ENCODE measurements around the gene STOML2. TPM values are rescaled to one million over a fixed set of nuclear protein-coding genes. Genes with fewer than 3 reads are reported as not detected.

Gene STOML2
- polyA plus RNA-seq, 1 donor (not counting 4 experiments of a cell fraction or from before 2014, with no cell fraction given), result 149 TPM

- no peak for TF ChIP-seq EZH2 (IDR thresholded peaks at IDR 0.05; ENCODE audit: low read length)
- no peak for TF ChIP-seq CTCF (optimal IDR thresholded peaks at IDR 0.05 in 1 of 3, IDR thresholded peaks at IDR 0.05 in 1 of 3, conservative IDR thresholded peaks at IDR 0.05 in 1 of 3; ENCODE audit: extremely low read depth in 1 of 3, insufficient read depth in 2 of 3, low read length in 3 of 3)
- H3K36me3 ChIP-seq (ENCODE audit: control insufficient read depth in 2 of 2, extremely low read depth in 1 of 2, insufficient read depth in 2 of 2, low read length in 2 of 2), result peaks cover 33 to 45% of the 10 kb centered on the region in 2 experiments
- DNase-seq (ENCODE audit: low read depth, low spot score) (no peak), FAIRE-seq (no peak)
- H2AFZ ChIP-seq (ENCODE audit: control insufficient read depth, low read length), result no peak overlapping the region
- H3K9ac ChIP-seq (ENCODE audit: control insufficient read depth, extremely low read depth, insufficient read depth, low read length), result no peak overlapping the region
- no peaks in the 10 kb centered on the region for H3K79me2 ChIP-seq (ENCODE audit: control insufficient read depth, insufficient read depth, low read length)
- H3K27ac ChIP-seq (ENCODE audit: control insufficient read depth, insufficient read depth, low read length), result no peak overlapping the region
- no peaks in the 10 kb centered on the region for H3K9me3 ChIP-seq (ENCODE audit: control insufficient read depth, low read depth, low read length)
- H3K27me3 ChIP-seq (ENCODE audit: control insufficient read depth, extremely low read depth, insufficient read depth, low read length), result no peaks in the 10 kb centered on the region
- H3K4me3 ChIP-seq (ENCODE audit: control insufficient read depth in 2 of 3, extremely low read depth in 1 of 3, insufficient read depth in 2 of 3, low read depth in 1 of 3, low read length in 3 of 3), result no peak overlapping the region
- H4K20me1 ChIP-seq (ENCODE audit: control insufficient read depth, extremely low read depth, insufficient read depth, low read length), result no peaks in the 10 kb centered on the region
- dilution Hi-C loops (cut with MboI; ENCODE audit: extremely low pct_ligation_motif_present, low sequenced_read_pairs), result no loop called here
- no peaks in the 10 kb centered on the region for H3K4me1 ChIP-seq (ENCODE audit: control insufficient read depth, extremely low read depth, insufficient read depth, low read length)
- H3K9me1 ChIP-seq (ENCODE audit: control insufficient read depth, extremely low read depth, insufficient read depth, low read length), result peaks cover 2% of the 10 kb centered on the region
- no peak overlapping the region for H3K4me2 ChIP-seq (ENCODE audit: control insufficient read depth, extremely low read depth, insufficient read depth, low read depth, low read length)
Measured at GRCh38 chr9:35089434-35089833, 13.5 kb downstream of the STOML2 start.

- Histone ChIP-seq H3K27me3 (ENCODE audit: control insufficient read depth, extremely low read depth, insufficient read depth, low read length) (no peaks in the 10 kb centered on the region), H3K4me1 (ENCODE audit: control insufficient read depth, extremely low read depth, insufficient read depth, low read length) (no peaks in the 10 kb centered on the region), H3K9me1 (ENCODE audit: control insufficient read depth, extremely low read depth, insufficient read depth, low read length) (no peaks in the 10 kb centered on the region), H3K79me2 (ENCODE audit: control insufficient read depth, insufficient read depth, low read length) (no peaks in the 10 kb centered on the region), H3K4me2 (ENCODE audit: control insufficient read depth, extremely low read depth, insufficient read depth, low read depth, low read length) (no peak overlapping the region), H3K27ac (ENCODE audit: control insufficient read depth, insufficient read depth, low read length) (no peak overlapping the region), H4K20me1 (ENCODE audit: control insufficient read depth, extremely low read depth, insufficient read depth, low read length) (no peaks in the 10 kb centered on the region), H3K36me3 (ENCODE audit: control insufficient read depth in 2 of 2, extremely low read depth in 1 of 2, insufficient read depth in 2 of 2, low read length in 2 of 2) (peaks cover 12 to 14% of the 10 kb centered on the region in 2 experiments), H2AFZ (ENCODE audit: control insufficient read depth, low read length) (no peak overlapping the region), H3K9ac (ENCODE audit: control insufficient read depth, extremely low read depth, insufficient read depth, low read length) (no peak overlapping the region), H3K9me3 (ENCODE audit: control insufficient read depth, low read depth, low read length) (no peaks in the 10 kb centered on the region), H3K4me3 (ENCODE audit: control insufficient read depth in 2 of 3, extremely low read depth in 1 of 3, insufficient read depth in 2 of 3, low read depth in 1 of 3, low read length in 3 of 3) (no peak overlapping the region)
- dilution Hi-C loops (cut with MboI; ENCODE audit: extremely low pct_ligation_motif_present, low sequenced_read_pairs), result no loop called here
- TF ChIP-seq EZH2 (IDR thresholded peaks at IDR 0.05; ENCODE audit: low read length), result no peak
- no peak for TF ChIP-seq CTCF (optimal IDR thresholded peaks at IDR 0.05 in 1 of 3, IDR thresholded peaks at IDR 0.05 in 1 of 3, conservative IDR thresholded peaks at IDR 0.05 in 1 of 3; ENCODE audit: extremely low read depth in 1 of 3, insufficient read depth in 2 of 3, low read length in 3 of 3)
- DNase-seq (ENCODE audit: low read depth, low spot score), result no peak
- FAIRE-seq, result no peak
Measured at GRCh38 chr9:35085078-35085477, 17.9 kb downstream of the STOML2 start.
